Measurements from ENCODE around the gene C1QTNF7. TPM values are rescaled to one million over a fixed set of nuclear protein-coding genes. Genes with fewer than 3 reads are reported as not detected.

C1QTNF7 gene
- total and polyA plus RNA-seq, 2 of the 13 experiments (the other 11 are each of a cell fraction or from before 2014, with no cell fraction given) = not detected

DNA sequence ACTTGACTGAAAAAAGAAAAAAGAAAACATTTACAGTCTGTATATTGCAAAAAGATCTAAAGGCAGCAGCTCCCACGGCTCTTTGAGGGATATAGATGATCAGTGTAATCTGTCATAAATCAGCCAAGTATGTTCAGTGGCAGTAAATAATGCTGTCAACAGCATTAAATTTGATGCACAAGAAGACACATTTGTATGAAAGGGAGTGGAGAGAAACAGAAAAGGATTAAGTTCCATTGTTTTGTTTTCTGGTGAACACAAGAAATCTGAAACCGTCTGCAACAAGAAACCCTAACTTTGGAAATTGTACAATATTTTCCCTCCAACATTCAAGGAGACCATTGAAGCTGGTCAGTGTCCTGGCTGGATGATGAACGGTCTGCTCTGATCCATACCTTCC is 27.6 kb upstream of the C1QTNF7 start:
- Histone ChIP-seq H2AFZ (ENCODE audit: low read length) (no peak overlapping the region), H3K4me2 (ENCODE audit: low read depth, low read length) (no peak overlapping the region), H3K4me3 (replicated peaks in 1 of 3; ENCODE audit: insufficient read depth in 1 of 3, low read depth in 2 of 3, low read length in 3 of 3) (no peak overlapping the region), H4K20me1 (ENCODE audit: insufficient read depth, low read length) (no peaks in the 10 kb centered on the region), H3K36me3 (replicated peaks in 1 of 2; ENCODE audit: control insufficient read depth in 1 of 2, insufficient read depth in 2 of 2, low read length in 2 of 2) (no peaks in the 10 kb centered on the region), H3K79me2 (ENCODE audit: insufficient read depth, low read length) (no peaks in the 10 kb centered on the region), H3K4me1 (ENCODE audit: insufficient read depth, low read length) (no peaks in the 10 kb centered on the region), H3K27me3 (ENCODE audit: control insufficient read depth in 1 of 2, insufficient read depth in 2 of 2, low read length in 2 of 2) (peaks cover 0 to 2% of the 10 kb centered on the region in 2 experiments; a peak in 1 of 5 replicates), H3K9ac (ENCODE audit: insufficient read depth, low read depth, low read length) (no peak overlapping the region), H3K27ac (ENCODE audit: extremely low read length, insufficient read depth, low read length) (no peak overlapping the region), H3K9me3 (ENCODE audit: low read length) (no peaks in the 10 kb centered on the region)
- CTCF ChIA-PET (ENCODE audit: low intra/inter-chr PET ratio, low total read pairs) = no interaction called here
- DNase-seq (ENCODE audit: low spot score) (no peak), ATAC-seq (no peak), FAIRE-seq (no peak)
- BruUV-seq (replicated peaks) = no TSS peak
- intact Hi-C loops (cut with micrococcal nuclease; ENCODE audit: unreplicated experiment) = no loop called here
- in situ Hi-C loops (cut with HindIII; ENCODE audit: extremely low pct_ligation_motif_present, low pct_unique_long_range_greater_than_20kb) = no loop called here
- TF ChIP-seq MAFK (conservative IDR thresholded peaks at IDR 0.05 in 1 of 2, IDR thresholded peaks at IDR 0.05 in 1 of 2; ENCODE audit: low read length in 2 of 2) = 0 out of 4 replicates have a peak, but pooled peaks of 1 of the 2 experiments have one; percentile 13
- no peak for TF ChIP-seq ZNF207 (IDR thresholded peaks at IDR 0.05; ENCODE audit: borderline replicate concordance)
- no peak for TF ChIP-seq HIVEP1 (CRISPR knock-in tag; IDR thresholded peaks at IDR 0.05)
- TF ChIP-seq THYN1 (CRISPR knock-in tag; IDR thresholded peaks at IDR 0.05; ENCODE audit: borderline replicate concordance, low read depth) = no peak
- TF ChIP-seq REPIN1 (CRISPR knock-in tag; IDR thresholded peaks at IDR 0.05; ENCODE audit: borderline replicate concordance, low read depth) = no peak
- no peak for TF ChIP-seq ZNF234 (CRISPR knock-in tag; conservative IDR thresholded peaks at IDR 0.05)
- 3% methylated on average over 3 of the region's 3 CpGs for WGBS (ENCODE audit: low lambda C conversion rate)
- POLR2A ChIA-PET = no interaction called here

DNA sequence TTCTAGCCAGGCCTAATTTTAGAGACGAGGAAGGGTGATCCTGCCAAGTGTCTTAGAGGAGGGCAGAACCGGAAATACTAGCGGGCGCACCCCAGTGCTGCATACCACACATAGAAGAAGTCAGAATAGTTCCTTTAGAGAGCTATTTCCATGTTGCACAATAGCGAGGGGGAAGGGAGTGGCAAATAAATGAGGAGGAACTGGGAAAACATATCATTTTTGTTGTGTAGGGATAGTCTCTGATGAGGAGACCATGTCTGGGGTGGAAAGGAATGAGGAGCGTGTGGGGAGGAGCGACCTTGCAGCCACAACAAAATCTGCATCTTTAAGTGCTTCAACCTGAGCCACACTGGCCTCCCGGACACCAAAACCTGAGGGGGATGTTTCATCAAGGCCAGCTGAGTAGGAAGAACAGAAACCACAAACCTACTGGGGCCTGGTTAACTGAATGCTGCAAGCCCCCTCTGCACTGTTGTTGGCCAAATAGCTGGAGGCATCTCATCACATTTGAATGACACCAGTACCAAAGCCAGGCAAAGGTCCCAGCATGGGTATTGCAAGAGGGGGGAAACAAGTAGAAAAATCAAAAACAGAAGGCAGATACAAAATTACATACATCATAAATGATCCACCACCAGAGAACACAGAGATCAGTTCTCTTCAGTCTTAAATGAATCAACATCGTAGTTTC is 26.7 kb upstream of the C1QTNF7 start:
- no peaks in the 10 kb centered on the region for H3K9me3 ChIP-seq (ENCODE audit: low read length)
- no peaks in the 10 kb centered on the region for H3K79me2 ChIP-seq (ENCODE audit: insufficient read depth, low read length)
- peaks cover 0 to 2% of the 10 kb centered on the region in 2 experiments; a peak in 1 of 5 replicates for H3K27me3 ChIP-seq (ENCODE audit: control insufficient read depth in 1 of 2, insufficient read depth in 2 of 2, low read length in 2 of 2)
- TF ChIP-seq SP2 (CRISPR knock-in tag; IDR thresholded peaks at IDR 0.05) (no peak), CEBPB (IDR thresholded peaks at IDR 0.05; ENCODE audit: borderline replicate concordance, low read depth, low read length) (0 out of 2 replicates have a peak, but pooled peaks have one; percentile 4)
- ChIA-PET POLR2A (no interaction called here), CTCF (ENCODE audit: low intra/inter-chr PET ratio, low total read pairs) (no interaction called here)
- DNase-seq (ENCODE audit: low spot score) (no peak), FAIRE-seq (no peak), ATAC-seq (no peak)
- in situ Hi-C loops (cut with HindIII; ENCODE audit: extremely low pct_ligation_motif_present, low pct_unique_long_range_greater_than_20kb) = no loop called here
- H3K9ac ChIP-seq (ENCODE audit: insufficient read depth, low read depth, low read length) = no peak overlapping the region
- no peaks in the 10 kb centered on the region for H3K36me3 ChIP-seq (replicated peaks in 1 of 2; ENCODE audit: control insufficient read depth in 1 of 2, insufficient read depth in 2 of 2, low read length in 2 of 2)
- intact Hi-C loops (cut with micrococcal nuclease; ENCODE audit: unreplicated experiment) = no loop called here
- no peaks in the 10 kb centered on the region for H3K4me1 ChIP-seq (ENCODE audit: insufficient read depth, low read length)
- H4K20me1 ChIP-seq (ENCODE audit: insufficient read depth, low read length) = no peaks in the 10 kb centered on the region
- BruUV-seq (replicated peaks) = no TSS peak
- no peak overlapping the region for H3K27ac ChIP-seq (ENCODE audit: extremely low read length, insufficient read depth, low read length)
- H3K4me2 ChIP-seq (ENCODE audit: low read depth, low read length) = no peak overlapping the region
- 14% methylated on average over 9 of the region's 9 CpGs for WGBS (ENCODE audit: low lambda C conversion rate)
- no peak overlapping the region for H2AFZ ChIP-seq (ENCODE audit: low read length)
- no peak overlapping the region for H3K4me3 ChIP-seq (replicated peaks in 1 of 3; ENCODE audit: insufficient read depth in 1 of 3, low read depth in 2 of 3, low read length in 3 of 3)
